ENCODE results near the gene MRPL40. TPM values are rescaled to one million over a fixed set of nuclear protein-coding genes. Genes with fewer than 3 reads are reported as not detected.

The MRPL40 gene
- total and polyA plus RNA-seq, 3 experiments from 2014 or later, result 47.7 to 62.4 (median 48.6) TPM

- Histone ChIP-seq H3K36me3 (ENCODE audit: insufficient read depth, low read length) (peaks cover 49% of the 10 kb centered on the region), H3K4me3 (ENCODE audit: low read length) (no peak overlapping the region), H3K27ac (ENCODE audit: low read depth, low read length) (no peak overlapping the region), H3K9me3 (ENCODE audit: low read length) (no peaks in the 10 kb centered on the region), H3K27me3 (ENCODE audit: insufficient read depth, low read length, poor library complexity, severe bottlenecking) (no peaks in the 10 kb centered on the region), H3K4me1 (ENCODE audit: insufficient read depth, low read length) (peaks cover 4% of the 10 kb centered on the region)
- DNase-seq, result no peak
- ChIA-PET POLR2A (interaction anchor here (0.6 kb wide), 1 partner anchor 1680 kb away, joined by 4 read pairs; no protein-coding TSS in a partner anchor), CTCF (no interaction called here)
- Mint-ChIP-seq H3K4me3 (no peak overlapping the region), H3K27me3 (no peaks in the 10 kb centered on the region), H3K4me1 (no peaks in the 10 kb centered on the region), H3K9me3 (no peaks in the 10 kb centered on the region), H3K36me3 (peaks cover 0 to 76% (median 16%) of the 10 kb centered on the region in 3 donors), H3K27ac (no peak overlapping the region)
Measured at GRCh38 chr22:19460036-19460435, 27.7 kb downstream of the MRPL40 start.

- no peak for DNase-seq
- Histone ChIP-seq H3K9me3 (ENCODE audit: low read length) (no peaks in the 10 kb centered on the region), H3K36me3 (ENCODE audit: insufficient read depth, low read length) (peaks cover 47% of the 10 kb centered on the region), H3K4me1 (ENCODE audit: insufficient read depth, low read length) (peaks cover 4% of the 10 kb centered on the region), H3K27me3 (ENCODE audit: insufficient read depth, low read length, poor library complexity, severe bottlenecking) (no peaks in the 10 kb centered on the region), H3K27ac (ENCODE audit: low read depth, low read length) (no peak overlapping the region), H3K4me3 (ENCODE audit: low read length) (no peak overlapping the region)
- no peak overlapping the region for H3K4me3 Mint-ChIP-seq
- H3K27me3 Mint-ChIP-seq, result no peaks in the 10 kb centered on the region
- POLR2A ChIA-PET, result no interaction called here
- H3K36me3 Mint-ChIP-seq, result peaks cover 0 to 76% (median 13%) of the 10 kb centered on the region in 3 donors
- no peak overlapping the region for H3K27ac Mint-ChIP-seq
- CTCF ChIA-PET, result no interaction called here
- no peaks in the 10 kb centered on the region for H3K4me1 Mint-ChIP-seq
- no peaks in the 10 kb centered on the region for H3K9me3 Mint-ChIP-seq
Measured at GRCh38 chr22:19461506-19461905, 29.2 kb downstream of the MRPL40 start.

GRCh38 chr22:19463008-19463407 is 30.7 kb downstream of the MRPL40 start:
- H3K27ac ChIP-seq (ENCODE audit: low read depth, low read length), result no peak overlapping the region
- POLR2A ChIA-PET, result no interaction called here
- peaks cover 52% of the 10 kb centered on the region for H3K36me3 ChIP-seq (ENCODE audit: insufficient read depth, low read length)
- H3K27me3 ChIP-seq (ENCODE audit: insufficient read depth, low read length, poor library complexity, severe bottlenecking), result no peaks in the 10 kb centered on the region
- DNase-seq, result no peak
- H3K4me3 Mint-ChIP-seq, result no peak overlapping the region
- H3K9me3 ChIP-seq (ENCODE audit: low read length), result no peaks in the 10 kb centered on the region
- peaks cover 0 to 77% (median 12%) of the 10 kb centered on the region in 3 donors for H3K36me3 Mint-ChIP-seq
- no peak overlapping the region for H3K4me3 ChIP-seq (ENCODE audit: low read length)
- CTCF ChIA-PET, result no interaction called here
- peaks cover 4% of the 10 kb centered on the region for H3K4me1 ChIP-seq (ENCODE audit: insufficient read depth, low read length)
- no peaks in the 10 kb centered on the region for H3K27me3 Mint-ChIP-seq
- H3K4me1 Mint-ChIP-seq, result no peaks in the 10 kb centered on the region
- H3K9me3 Mint-ChIP-seq, result no peaks in the 10 kb centered on the region
- H3K27ac Mint-ChIP-seq, result no peak overlapping the region

- Mint-ChIP-seq H3K9me3 (no peaks in the 10 kb centered on the region), H3K4me1 (no peaks in the 10 kb centered on the region), H3K36me3 (peaks cover 0 to 80% (median 16%) of the 10 kb centered on the region in 3 donors), H3K4me3 (no peak overlapping the region), H3K27ac (no peak overlapping the region), H3K27me3 (no peaks in the 10 kb centered on the region)
- CTCF ChIA-PET, result interaction anchor here (0.9 kb wide), 1 partner anchor 14 kb away, joined by 3 read pairs; no protein-coding TSS in a partner anchor
- POLR2A ChIA-PET, result no interaction called here
- peaks cover 59% of the 10 kb centered on the region for H3K36me3 ChIP-seq (ENCODE audit: insufficient read depth, low read length)
- H3K9me3 ChIP-seq (ENCODE audit: low read length), result no peaks in the 10 kb centered on the region
- no peak overlapping the region for H3K4me3 ChIP-seq (ENCODE audit: low read length)
- no peaks in the 10 kb centered on the region for H3K27me3 ChIP-seq (ENCODE audit: insufficient read depth, low read length, poor library complexity, severe bottlenecking)
- H3K4me1 ChIP-seq (ENCODE audit: insufficient read depth, low read length), result peaks cover 4% of the 10 kb centered on the region
- peak overlapping the region; percentile 28 for H3K27ac ChIP-seq (ENCODE audit: low read depth, low read length)
- no peak for DNase-seq
Measured at GRCh38 chr22:19463491-19464469, 31.4 kb downstream of the MRPL40 start.

- no peak for DNase-seq
- no peaks in the 10 kb centered on the region for H3K27me3 ChIP-seq (ENCODE audit: insufficient read depth, low read length, poor library complexity, severe bottlenecking)
- Mint-ChIP-seq H3K4me1 (peaks cover 0 to 2% (median 0%) of the 10 kb centered on the region in 3 donors), H3K9me3 (no peaks in the 10 kb centered on the region), H3K27me3 (no peaks in the 10 kb centered on the region), H3K36me3 (peaks cover 0 to 84% (median 19%) of the 10 kb centered on the region in 3 donors), H3K4me3 (no peak overlapping the region), H3K27ac (peak overlapping the region in 4 of 8 donors; percentile 2 to 64 (median 36))
- peak overlapping the region; percentile 28 for H3K27ac ChIP-seq (ENCODE audit: low read depth, low read length)
- H3K4me1 ChIP-seq (ENCODE audit: insufficient read depth, low read length), result peaks cover 4% of the 10 kb centered on the region
- ChIA-PET POLR2A (no interaction called here), CTCF (no interaction called here)
- H3K9me3 ChIP-seq (ENCODE audit: low read length), result no peaks in the 10 kb centered on the region
- H3K4me3 ChIP-seq (ENCODE audit: low read length), result no peak overlapping the region
- peaks cover 66% of the 10 kb centered on the region for H3K36me3 ChIP-seq (ENCODE audit: insufficient read depth, low read length)
Measured at GRCh38 chr22:19464546-19464945, 32.2 kb downstream of the MRPL40 start.

GRCh38 chr22:19464975-19465374 is 32.6 kb downstream of the MRPL40 start:
- Mint-ChIP-seq H3K27me3 (no peaks in the 10 kb centered on the region), H3K27ac (peak overlapping the region in 4 of 8 donors; percentile 13 to 64 (median 31)), H3K4me1 (peaks cover 0 to 2% (median 0%) of the 10 kb centered on the region in 3 donors), H3K36me3 (peaks cover 3 to 87% (median 19%) of the 10 kb centered on the region in 3 donors), H3K9me3 (no peaks in the 10 kb centered on the region), H3K4me3 (no peak overlapping the region)
- no peak overlapping the region for H3K27ac ChIP-seq (ENCODE audit: low read depth, low read length)
- CTCF ChIA-PET, result no interaction called here
- DNase-seq, result no peak
- POLR2A ChIA-PET, result no interaction called here
- peaks cover 70% of the 10 kb centered on the region for H3K36me3 ChIP-seq (ENCODE audit: insufficient read depth, low read length)
- no peak overlapping the region for H3K4me3 ChIP-seq (ENCODE audit: low read length)
- peaks cover 4% of the 10 kb centered on the region for H3K4me1 ChIP-seq (ENCODE audit: insufficient read depth, low read length)
- H3K27me3 ChIP-seq (ENCODE audit: insufficient read depth, low read length, poor library complexity, severe bottlenecking), result no peaks in the 10 kb centered on the region
- no peaks in the 10 kb centered on the region for H3K9me3 ChIP-seq (ENCODE audit: low read length)

- H3K4me1 ChIP-seq (ENCODE audit: insufficient read depth, low read length), result peaks cover 4% of the 10 kb centered on the region
- CTCF ChIA-PET, result no interaction called here
- peaks cover 0 to 2% (median 0%) of the 10 kb centered on the region in 3 donors for H3K4me1 Mint-ChIP-seq
- no peaks in the 10 kb centered on the region for H3K27me3 Mint-ChIP-seq
- peaks cover 73% of the 10 kb centered on the region for H3K36me3 ChIP-seq (ENCODE audit: insufficient read depth, low read length)
- no peak overlapping the region for H3K27ac Mint-ChIP-seq
- no peak overlapping the region for H3K4me3 Mint-ChIP-seq
- POLR2A ChIA-PET, result no interaction called here
- H3K4me3 ChIP-seq (ENCODE audit: low read length), result no peak overlapping the region
- H3K36me3 Mint-ChIP-seq, result peaks cover 4 to 89% (median 19%) of the 10 kb centered on the region in 3 donors
- no peaks in the 10 kb centered on the region for H3K9me3 ChIP-seq (ENCODE audit: low read length)
- no peaks in the 10 kb centered on the region for H3K9me3 Mint-ChIP-seq
- DNase-seq, result no peak
- H3K27me3 ChIP-seq (ENCODE audit: insufficient read depth, low read length, poor library complexity, severe bottlenecking), result no peaks in the 10 kb centered on the region
- no peak overlapping the region for H3K27ac ChIP-seq (ENCODE audit: low read depth, low read length)
Measured at GRCh38 chr22:19466126-19466716, 33.9 kb downstream of the MRPL40 start.

Measured in CD8-positive, alpha-beta memory T cell (primary cell).